IPS DF 19.7 (cell line): ENCODE results near the gene CHRNA1.
"Not testable (repeated sequence)": the region's sequence is repeated elsewhere in the genome, so short reads cannot be mapped to it uniquely, and the experiment has no call there.

Experiments used
- DNase-seq: peaks from one replicate; pipeline ENCODE4 v3.0.0-alpha.2; 2013; ENCODE audit warnings: low read depth, low spot score

The CHRNA1 gene

GRCh38 chr2:174717273-174717672 is 47.0 kb downstream of the CHRNA1 start:
- DNase-seq, result no peak

GRCh38 chr2:174716785-174717184 is 47.5 kb downstream of the CHRNA1 start:
- no peak for DNase-seq

GRCh38 chr2:174713686-174714085 is 50.6 kb downstream of the CHRNA1 start:
- no peak for DNase-seq

- DNase-seq, result no peak
Measured at GRCh38 chr2:174711206-174711605, 53.1 kb downstream of the CHRNA1 start.

- DNase-seq, result not testable (repeated sequence)
Measured at GRCh38 chr2:174709416-174710004, 54.8 kb downstream of the CHRNA1 start.

- no peak for DNase-seq
Measured at GRCh38 chr2:174708713-174709112, 55.6 kb downstream of the CHRNA1 start.

GRCh38 chr2:174705321-174705720 is 59.0 kb downstream of the CHRNA1 start:
- DNase-seq, result no peak

GRCh38 chr2:174704642-174705041 is 59.6 kb downstream of the CHRNA1 start:
- DNase-seq, result no peak

- no peak for DNase-seq
Measured at GRCh38 chr2:174704061-174704460, 60.2 kb downstream of the CHRNA1 start.

GRCh38 chr2:174703430-174703829 is 60.8 kb downstream of the CHRNA1 start:
- no peak for DNase-seq

GRCh38 chr2:174702541-174702940 is 61.7 kb downstream of the CHRNA1 start:
- DNase-seq, result no peak

- no peak for DNase-seq
Measured at GRCh38 chr2:174699993-174700766, 64.1 kb downstream of the CHRNA1 start.
